HG02571 (cell line): ENCODE results near the gene TRAPPC2L.

Experiments
- ATAC-seq: cut with Tn5 transposase; IDR thresholded peaks from one replicate; pipeline ENCODE4 v1.9.1; 2021; ENCODE audit warnings: mild to moderate bottlenecking, moderate library complexity; ENCODE audit not compliant: unreplicated experiment

The TRAPPC2L gene

DNA sequence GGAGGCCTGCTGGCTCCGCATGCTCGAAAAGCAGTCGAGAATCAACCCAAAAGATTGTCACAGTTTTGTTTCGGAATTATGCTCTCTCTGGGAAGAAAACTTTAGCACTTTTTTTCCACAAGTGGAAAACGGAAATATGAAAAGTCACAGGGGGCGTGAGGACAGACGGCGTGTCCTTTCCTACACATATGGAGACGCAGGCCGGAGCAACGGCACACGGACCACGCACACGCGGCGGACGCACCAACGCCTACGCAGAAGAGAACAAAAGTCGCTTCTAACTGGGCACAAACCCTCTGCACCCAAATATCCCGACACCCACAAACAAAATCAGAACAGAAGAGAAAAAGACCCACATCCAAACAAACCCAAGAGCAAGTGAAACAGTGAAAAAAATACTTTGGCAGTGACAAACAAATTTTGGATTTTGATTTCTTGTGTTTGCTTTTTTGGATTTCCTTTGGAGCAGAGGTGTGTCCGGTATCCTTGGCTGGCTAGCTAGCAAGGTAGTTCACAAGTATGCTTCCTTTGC lies 18.8 kb downstream of the TRAPPC2L start:
- no peak for ATAC-seq

- no peak for ATAC-seq
These were observed 20.1 kb downstream of the TRAPPC2L start for GRCh38 chr16:88876942-88877526.

GRCh38 chr16:88877564-88878289 lies 20.8 kb downstream of the TRAPPC2L start:
- no peak for ATAC-seq

- no peak for ATAC-seq
These were observed 21.4 kb downstream of the TRAPPC2L start for GRCh38 chr16:88878356-88878755.

DNA sequence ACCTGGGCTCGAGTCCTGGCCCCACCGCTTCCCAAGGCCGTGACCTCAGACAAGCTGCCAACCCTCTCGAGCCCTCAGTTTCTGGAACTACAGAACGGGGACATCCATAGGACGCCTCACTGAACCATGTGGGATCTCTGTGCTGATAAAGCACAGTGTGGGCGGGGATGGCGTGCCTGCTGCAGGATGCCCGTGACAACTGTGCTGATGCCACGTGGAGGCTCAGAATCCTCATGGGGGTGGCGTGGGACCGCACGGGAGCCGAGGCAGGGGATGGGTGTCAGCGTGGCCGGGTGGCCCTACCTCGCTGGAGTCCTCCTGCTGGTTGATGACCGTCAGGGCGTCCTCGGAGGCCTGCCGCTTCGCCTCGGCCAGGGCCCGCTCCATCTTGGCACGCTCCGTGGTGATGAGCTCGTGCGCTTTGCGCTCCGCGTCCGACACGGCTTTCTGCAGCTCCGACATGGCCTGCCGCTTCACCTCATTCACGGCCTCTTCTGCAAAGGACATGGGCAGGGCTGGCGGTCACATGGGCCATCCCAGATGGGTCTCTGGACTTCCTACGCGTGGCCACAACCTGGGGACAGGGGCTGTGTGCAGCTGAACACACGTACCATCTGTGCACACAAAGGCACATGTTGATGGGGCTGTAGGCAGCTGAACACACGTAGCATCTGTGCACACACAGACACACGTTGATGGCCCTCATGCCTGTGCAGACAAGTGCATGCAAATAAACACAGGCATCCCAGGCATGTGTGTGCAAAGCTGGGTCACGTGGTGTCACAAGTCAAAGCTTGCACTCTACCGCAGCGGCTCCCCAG lies 22.2 kb downstream of the TRAPPC2L start:
- no peak for ATAC-seq

DNA sequence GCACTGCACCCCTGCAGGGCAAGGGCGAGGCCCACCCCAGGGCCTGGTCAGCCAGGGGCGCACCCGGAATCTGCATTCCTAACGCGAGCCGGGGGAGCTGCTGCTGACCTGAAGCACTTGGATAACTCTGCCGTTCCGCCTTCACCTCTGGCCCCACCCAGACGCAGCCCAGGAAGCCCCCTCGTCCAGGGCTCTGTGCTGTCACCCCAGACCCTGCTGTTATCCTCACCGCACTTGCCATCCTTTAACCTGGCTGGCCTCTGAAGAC lies 22.8 kb downstream of the TRAPPC2L start:
- no peak for ATAC-seq

DNA sequence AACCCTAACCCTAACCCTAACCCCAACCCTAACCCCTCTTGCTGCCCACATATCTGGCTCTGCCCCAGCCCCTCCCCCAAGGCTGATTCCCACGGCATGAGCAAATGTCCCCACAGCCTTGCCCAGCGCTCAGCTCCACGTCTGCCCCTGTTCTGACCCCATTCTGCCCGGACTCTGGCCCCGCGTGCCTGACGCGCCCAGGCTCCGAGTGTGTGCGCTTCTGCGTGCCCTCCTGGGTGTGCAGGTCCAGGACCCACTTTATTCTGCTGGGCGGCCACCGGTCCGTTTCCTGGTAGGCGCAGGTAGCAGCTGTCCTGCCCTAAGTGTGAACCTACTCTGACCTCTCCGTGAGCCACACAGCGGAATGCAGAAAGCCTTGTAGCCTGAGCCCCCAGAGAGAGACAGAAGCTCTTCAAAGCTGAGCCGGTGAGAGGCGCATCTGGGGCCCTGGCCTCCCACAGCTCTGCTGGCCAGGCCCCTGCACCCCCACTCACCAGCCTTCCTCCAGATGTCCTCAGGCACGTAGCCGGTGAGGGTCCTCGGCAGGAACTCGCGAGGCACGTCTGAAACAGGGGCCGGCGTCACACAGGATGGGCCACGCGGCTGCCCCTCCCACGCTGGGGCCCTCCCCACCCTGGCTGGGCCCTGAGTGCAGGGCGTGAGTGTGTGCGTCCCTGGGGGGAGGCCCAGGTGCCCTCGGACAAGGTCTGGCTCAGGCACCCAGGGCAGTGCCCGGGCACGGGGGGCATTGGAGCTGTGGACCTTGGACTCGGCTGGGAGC lies 23.5 kb downstream of the TRAPPC2L start:
- ATAC-seq, result no peak

DNA sequence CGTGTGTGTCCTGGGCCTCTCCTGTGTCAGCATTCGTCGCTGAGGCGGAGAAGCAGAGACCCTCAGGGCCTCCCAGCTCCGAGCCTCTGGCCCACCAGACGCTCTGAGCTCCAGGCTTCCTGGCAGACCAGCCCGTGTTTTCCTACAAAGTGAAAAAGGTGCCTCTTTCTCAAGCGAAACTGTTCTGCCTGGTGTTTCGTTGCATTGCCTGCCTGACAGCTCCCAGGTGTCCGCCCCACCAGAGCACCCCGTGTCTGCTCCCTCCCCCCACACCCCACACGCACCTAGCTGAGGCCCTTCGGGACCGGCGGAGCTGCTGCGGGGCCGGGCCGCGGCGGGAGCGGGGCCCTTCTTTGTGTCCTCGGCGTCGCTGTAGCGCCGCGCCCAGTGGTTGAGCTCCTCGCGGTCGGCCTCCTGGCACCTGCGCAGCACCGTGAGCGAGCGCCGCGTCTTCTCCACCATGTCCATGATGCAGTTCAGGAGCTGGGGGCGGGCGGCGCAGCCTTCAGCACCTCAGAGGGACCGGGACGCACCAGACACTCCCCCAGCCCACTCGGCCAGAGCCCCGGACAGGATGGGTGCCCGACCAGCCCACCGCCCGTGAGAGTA lies 24.2 kb downstream of the TRAPPC2L start:
- no peak for ATAC-seq

- ATAC-seq, result no peak
These were observed 24.9 kb downstream of the TRAPPC2L start for GRCh38 chr16:88881675-88882357.

DNA sequence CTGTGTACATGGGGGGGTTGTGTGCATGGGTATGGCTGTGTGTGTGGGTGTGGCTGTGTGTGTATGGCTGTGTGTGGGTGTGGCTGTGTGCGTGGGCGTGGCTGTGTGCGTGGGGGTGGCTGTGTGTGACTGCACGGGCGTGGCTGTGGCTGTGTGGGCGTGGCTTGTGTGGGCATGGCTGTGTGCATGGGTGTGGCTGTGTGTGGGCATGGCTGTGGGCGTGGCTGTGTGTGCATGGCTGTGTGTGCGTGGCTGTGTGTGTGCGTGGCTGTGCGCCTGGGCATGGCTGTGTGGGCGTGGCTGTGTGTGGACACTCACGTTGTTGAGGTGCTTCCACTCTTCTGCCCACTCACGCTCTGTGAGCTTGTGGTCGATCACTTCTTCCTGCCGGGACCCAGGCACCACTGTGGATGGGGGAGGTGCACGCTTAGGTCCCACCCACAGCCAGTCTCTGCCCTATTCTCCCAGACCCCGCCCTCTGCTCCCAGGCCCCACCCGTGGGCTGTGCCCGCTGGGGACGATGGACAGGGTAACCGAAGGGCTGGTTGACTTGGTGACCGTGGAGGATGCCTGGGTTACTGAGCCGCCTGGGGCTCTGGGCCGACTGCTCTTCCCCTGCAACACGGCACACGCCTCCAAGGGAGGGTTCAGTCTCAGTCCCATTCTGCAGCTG lies 25.6 kb downstream of the TRAPPC2L start:
- ATAC-seq, result no peak

DNA sequence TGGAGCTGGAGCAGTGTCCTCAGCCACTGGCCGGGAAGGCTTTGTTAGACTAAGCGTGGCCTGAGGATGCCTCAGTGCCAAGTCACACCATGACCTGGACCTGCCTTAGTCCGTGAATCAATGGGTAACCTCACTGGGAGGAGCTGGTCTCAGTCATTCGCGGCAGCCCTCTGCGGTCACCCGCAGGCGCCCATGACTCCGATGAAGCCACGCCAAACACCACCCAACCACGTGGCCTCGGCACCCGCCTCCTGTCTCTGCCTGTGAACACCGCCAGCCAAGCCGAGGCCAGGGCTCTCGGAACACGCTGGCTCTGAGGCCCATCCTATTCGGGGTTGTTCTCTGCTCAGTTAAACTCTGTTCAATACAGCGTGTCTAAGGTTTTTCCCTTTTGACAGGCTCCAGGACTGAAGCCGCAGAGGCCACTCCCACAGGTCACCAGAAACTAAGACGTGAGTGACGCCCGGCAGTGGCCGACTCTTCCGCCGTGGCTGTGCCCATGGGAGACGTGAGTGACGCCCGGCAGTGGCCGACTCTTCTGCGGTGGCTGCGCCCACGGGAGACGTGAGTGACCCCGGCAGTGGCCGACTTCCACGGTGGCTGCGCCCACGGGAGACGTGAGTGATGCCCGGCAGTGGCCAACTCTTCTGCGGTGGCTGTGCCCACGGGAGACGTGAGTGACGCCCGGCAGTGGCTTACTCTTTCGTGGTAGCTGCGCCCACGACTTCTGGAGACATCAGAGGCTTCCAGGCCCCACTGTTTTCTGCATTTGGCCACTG lies 26.4 kb downstream of the TRAPPC2L start:
- ATAC-seq, result no peak

DNA sequence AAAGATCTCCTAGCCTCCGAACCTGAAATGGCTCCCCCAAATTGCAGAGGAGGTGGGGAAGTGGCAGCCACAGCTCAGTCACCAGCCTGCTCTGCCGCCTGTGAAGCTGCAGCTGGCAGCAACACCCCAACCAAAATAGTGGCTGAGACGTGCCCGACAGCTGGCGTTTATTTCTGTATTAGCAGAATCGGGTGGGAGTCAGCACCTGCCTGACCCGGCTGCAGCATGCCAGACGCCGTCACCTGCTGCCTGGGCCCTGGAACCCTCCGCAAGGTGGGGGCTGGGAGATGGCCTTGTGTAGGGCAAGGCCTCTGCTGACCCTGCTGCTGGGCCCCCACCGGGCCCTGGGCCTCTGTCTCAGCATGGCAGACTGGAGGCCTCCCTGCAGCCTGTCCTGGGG lies 27.0 kb downstream of the TRAPPC2L start:
- ATAC-seq, result no peak

DNA sequence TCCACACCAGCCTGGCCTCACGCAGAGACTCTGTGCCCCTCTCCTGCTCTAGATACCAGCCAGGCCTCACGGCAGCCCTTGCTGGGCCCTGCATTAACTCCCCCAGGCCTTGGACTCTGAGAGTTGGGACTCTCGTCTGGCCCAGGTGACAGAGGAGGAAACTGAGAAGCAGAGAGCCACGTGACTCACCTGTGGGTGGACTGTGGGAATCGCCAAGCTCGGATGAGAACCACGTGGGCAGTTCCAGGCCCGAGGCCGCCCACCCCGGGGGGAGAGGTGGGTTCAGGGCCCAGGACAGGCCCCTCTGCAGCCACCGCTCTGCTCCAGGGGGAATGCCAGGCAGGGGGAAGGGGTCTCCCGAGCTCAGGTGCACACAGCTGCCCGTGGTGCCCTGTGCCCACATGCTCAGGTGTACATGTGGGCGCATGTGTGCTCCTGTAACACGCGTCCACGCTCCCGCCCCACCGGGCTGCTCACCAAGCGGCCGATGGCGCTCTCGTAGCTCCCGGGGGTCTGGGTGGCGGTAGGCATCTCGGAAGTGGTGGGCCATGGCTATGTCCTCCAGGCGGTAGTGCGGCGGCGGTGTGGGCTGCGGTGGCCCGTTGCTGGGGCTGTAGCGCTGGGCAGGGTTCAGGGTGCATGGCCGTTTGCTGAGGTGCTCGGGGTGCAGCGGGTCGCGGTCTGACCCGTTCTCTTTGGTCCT lies 27.8 kb downstream of the TRAPPC2L start:
- ATAC-seq, result no peak

GRCh38 chr16:88885693-88886280 lies 28.9 kb downstream of the TRAPPC2L start:
- no peak for ATAC-seq

DNA sequence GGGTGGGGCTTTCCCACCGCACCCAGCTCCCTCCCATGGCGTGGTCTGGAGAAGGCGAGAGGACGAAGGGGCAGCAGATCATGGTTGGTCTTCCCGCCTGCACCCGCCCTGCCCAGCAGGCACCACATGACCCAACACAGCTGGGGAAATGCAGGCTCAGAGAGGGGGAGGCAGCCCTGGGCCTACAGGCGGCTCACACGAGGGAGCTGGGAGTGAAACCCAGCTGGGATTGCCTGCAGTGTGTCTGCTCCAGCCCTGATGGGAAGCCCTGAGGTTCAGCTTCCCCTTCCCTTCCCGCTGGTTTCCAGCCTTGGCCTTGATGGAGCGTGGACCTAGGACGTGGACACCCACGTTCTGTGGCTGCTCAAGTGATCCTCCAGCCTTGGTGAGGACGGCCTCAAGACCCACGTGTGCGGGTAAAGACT lies 29.5 kb downstream of the TRAPPC2L start:
- ATAC-seq, result no peak

GRCh38 chr16:88886845-88887521 lies 30.1 kb downstream of the TRAPPC2L start:
- ATAC-seq, result no peak

GRCh38 chr16:88888057-88888456 lies 31.1 kb downstream of the TRAPPC2L start:
- no peak for ATAC-seq
